Naive thymus-derived CD4-positive, alpha-beta T cell (primary cell): ENCODE measurements around the gene CCDC63. TPM values are rescaled to one million over a fixed set of nuclear protein-coding genes. Genes with fewer than 3 reads are reported as not detected.

Source experiments
- ATAC-seq: fragments of 150-1000 bp; cut with Tn5 transposase; 2 replicates; pipeline ENCODE4 v1.10.0; 2021; ENCODE audit warnings: mild to moderate bottlenecking, moderate library complexity
- CTCF ChIA-PET: fragments of 350-600 bp; sonication (Branson Sonifier 250); formaldehyde crosslinking; loops from one replicate; lab custom pipeline; 2021; ENCODE audit warnings: antibody characterized with exemption; lab: Charles Lee
- POLR2A ChIA-PET: fragments of 350-600 bp; sonication (Branson Sonifier 250); formaldehyde crosslinking; loops from one replicate; lab custom pipeline; 2021; ENCODE audit warnings: antibody characterized with exemption, inconsistent platforms; lab: Charles Lee
- DNase-seq, 9 donors: peaks; one replicate each; pipeline versions ENCODE4 v3.0.0 to v3.0.0-alpha.2; 2020 to 2022; ENCODE audit warnings: mixed read lengths in 1 of 9
- H3K27ac ChIP-seq: one replicate; pipeline ENCODE4 v1.7.0; 2013; ENCODE audit warnings: mild to moderate bottlenecking, low read depth, low read length, moderate library complexity
- H3K27me3 ChIP-seq, 2 donors: one replicate each; pipeline ENCODE4 v1.7.0; 2013; ENCODE audit warnings: low read length in 2 of 2, mild to moderate bottlenecking in 2 of 2, moderate library complexity in 2 of 2; ENCODE audit not compliant: control insufficient read depth in 2 of 2, insufficient read depth in 2 of 2
- H3K36me3 ChIP-seq, 3 experiments: 1 replicate in 2 of 3; 2 replicates in 1 of 3; pipeline ENCODE4 v1.7.0; 2013; ENCODE audit warnings: low read length in 3 of 3, mild to moderate bottlenecking in 3 of 3, moderate library complexity in 1 of 3; ENCODE audit not compliant: insufficient read depth in 3 of 3, control insufficient read depth in 2 of 3
- H3K4me1 ChIP-seq, 2 donors: one replicate each; pipeline ENCODE4 v1.7.0; 2013; ENCODE audit warnings: low read length in 2 of 2, mild to moderate bottlenecking in 2 of 2, moderate library complexity in 1 of 2; ENCODE audit not compliant: control insufficient read depth in 2 of 2, insufficient read depth in 2 of 2
- H3K4me3 ChIP-seq: 2 replicates; pipeline ENCODE4 v1.7.0; 2013; ENCODE audit warnings: mild to moderate bottlenecking, low read length
- H3K9me3 ChIP-seq, 3 experiments: 1 replicate in 2 of 3; 2 replicates in 1 of 3; pipeline ENCODE4 v1.7.0; 2013; ENCODE audit warnings: low read length in 3 of 3; ENCODE audit not compliant: control insufficient read depth in 2 of 3
- H3K27ac Mint-ChIP-seq, 9 donors: one replicate each; pipeline ENCODE4 v1.8.0; 2020 to 2022; ENCODE audit warnings: mixed read lengths in 9 of 9, mild to moderate bottlenecking in 8 of 9, moderate library complexity in 5 of 9, inconsistent platforms in 2 of 9
- H3K27me3 Mint-ChIP-seq, 5 donors: one replicate each; pipeline ENCODE4 v1.8.0; 2021 to 2022; ENCODE audit warnings: mixed read lengths in 5 of 5, mild to moderate bottlenecking in 1 of 5
- H3K36me3 Mint-ChIP-seq, 5 donors: one replicate each; pipeline ENCODE4 v1.8.0; 2020 to 2022; ENCODE audit warnings: mixed read lengths in 5 of 5, mild to moderate bottlenecking in 3 of 5, inconsistent platforms in 1 of 5
- H3K4me1 Mint-ChIP-seq, 7 donors: one replicate each; pipeline ENCODE4 v1.8.0; 2020 to 2022; ENCODE audit warnings: mixed read lengths in 7 of 7, mild to moderate bottlenecking in 3 of 7, inconsistent platforms in 1 of 7
- H3K4me3 Mint-ChIP-seq, 10 donors: one replicate each; pipeline ENCODE4 v1.8.0; 2020 to 2022; ENCODE audit warnings: mild to moderate bottlenecking in 10 of 10, mixed read lengths in 10 of 10, moderate library complexity in 6 of 10, inconsistent platforms in 2 of 10
- H3K9me3 Mint-ChIP-seq, 11 donors: one replicate each; pipeline ENCODE4 v1.8.0; 2020 to 2022; ENCODE audit warnings: mixed read lengths in 11 of 11, mild to moderate bottlenecking in 4 of 11, inconsistent platforms in 1 of 11, moderate library complexity in 1 of 11
- intact Hi-C, 2 donors: fragments of 100-400 bp; cut with micrococcal nuclease; formaldehyde crosslinking; loops; one replicate each; pipeline ENCODE4 v1.15.1; 2023
- polyA plus RNA-seq, 2 donors: library from polyadenylated mRNA; unstranded; fragments of 300-500 nt; fragmentation: Illumina TruSeq; gene quantifications; one replicate each; pipeline ENCODE4 v1.2.3, GENCODE V29; 2021
- total RNA-seq, 6 experiments: library from RNA in 5 of 6; stranded (reverse) in 5 of 6; gene quantifications; 1 replicate in 5 of 6; 2 replicates in 1 of 6; pipeline ENCODE4 v1.2.3 and lab custom pipeline; 2021 to 2026

Gene CCDC63
- total RNA-seq (not detected), polyA plus RNA-seq (not detected), total RNA-seq (lab: John Stamatoyannopoulos, UW) (not detected)

- H3K9me3 ChIP-seq = no peaks in the 10 kb centered on the region
- H3K36me3 ChIP-seq = no peaks in the 10 kb centered on the region
- H3K4me1 ChIP-seq = no peaks in the 10 kb centered on the region
- DNase-seq (peak in 7 of 9 donors; percentile 9 to 44 (median 19)), ATAC-seq (peak; percentile 68)
- Mint-ChIP-seq H3K27me3 (peaks cover 16 to 67% (median 28%) of the 10 kb centered on the region in 5 donors), H3K27ac (peak within 1 kb of the TSS in 3 of 9 donors; percentile 53 to 84 (median 61)), H3K4me3 (peak within 1 kb of the TSS; percentile 80 to 90 (median 84)), H3K9me3 (peaks cover 0 to 3% (median 0%) of the 10 kb centered on the region in 11 donors), H3K36me3 (no peaks in the 10 kb centered on the region), H3K4me1 (peaks cover 0 to 10% (median 4%) of the 10 kb centered on the region in 7 donors)
- ChIA-PET CTCF (interaction anchor here (0.5 to 1.4 kb wide), 3 partner anchors 101 to 397 kb away, joined by 3 to 7 read pairs (median 4); partner anchors contain the start of gene ARPC3), POLR2A (interaction anchor here (1.3 kb wide), 1 partner anchor 397 kb away, joined by 6 read pairs; no protein-coding TSS in a partner anchor)
- intact Hi-C loops = loop anchor here in 1 of 2 donors (1.0 kb wide), 1 partner anchor 41 kb away; no protein-coding TSS in a partner anchor
- peak within 1 kb of the TSS; percentile 35 for H3K4me3 ChIP-seq
- H3K27ac ChIP-seq = no peak within 1 kb of the TSS
- H3K27me3 ChIP-seq = peaks cover 0 to 3% of the 10 kb centered on the region in 2 donors
These were observed at the start of gene CCDC63 for GRCh38 chr12:110846615-110847566. TSS of gene CCDC63 (plus strand) at chr12:110846987. CDS start at chr12:110852955, 5,968 bp downstream.

DNA sequence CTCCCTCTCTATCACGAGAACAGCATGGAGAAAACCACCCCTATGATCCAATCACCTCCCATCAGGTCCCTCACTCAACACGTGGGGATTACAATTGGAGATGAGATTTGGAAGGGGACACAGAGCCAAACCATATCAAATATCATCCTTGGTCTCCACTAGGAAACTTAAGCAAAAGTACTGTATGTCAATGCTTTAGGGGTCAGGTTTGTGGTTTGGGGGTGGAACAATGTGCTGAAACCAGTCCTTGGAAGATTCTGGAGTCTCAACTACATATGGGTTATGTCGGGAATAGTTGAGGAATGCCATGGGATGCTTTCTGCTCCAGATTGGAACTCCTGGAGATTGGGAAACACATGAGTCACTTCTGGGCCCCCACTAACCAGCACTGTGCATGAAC, 48.3 kb upstream of the CCDC63 start:
- intact Hi-C loops = no loop called here
- CTCF ChIA-PET = no interaction called here
- POLR2A ChIA-PET = interaction anchor here (0.6 kb wide), 1 partner anchor 717 kb away, joined by 4 read pairs; no protein-coding TSS in a partner anchor
- ATAC-seq (no peak), DNase-seq (no peak)
- no peak overlapping the region for H3K4me3 ChIP-seq
- H3K9me3 ChIP-seq = no peaks in the 10 kb centered on the region
- peaks cover 0 to 7% of the 10 kb centered on the region in 2 donors for H3K4me1 ChIP-seq
- Mint-ChIP-seq H3K9me3 (peaks cover 0 to 30% (median 13%) of the 10 kb centered on the region in 11 donors), H3K36me3 (peaks cover 0 to 13% (median 3%) of the 10 kb centered on the region in 5 donors), H3K27ac (peak overlapping the region in 1 of 9 donors; percentile 0), H3K4me3 (no peak overlapping the region), H3K4me1 (peaks cover 5 to 14% (median 12%) of the 10 kb centered on the region in 7 donors), H3K27me3 (no peaks in the 10 kb centered on the region)
- H3K36me3 ChIP-seq = no peaks in the 10 kb centered on the region
- no peaks in the 10 kb centered on the region for H3K27me3 ChIP-seq
- H3K27ac ChIP-seq = no peak overlapping the region

GRCh38 chr12:110802489-110802888, 44.3 kb upstream of the CCDC63 start:
- Mint-ChIP-seq H3K36me3 (peaks cover 3 to 16% (median 4%) of the 10 kb centered on the region in 5 donors), H3K27ac (peak overlapping the region in 1 of 9 donors; percentile 2), H3K27me3 (no peaks in the 10 kb centered on the region), H3K9me3 (peaks cover 3 to 39% (median 19%) of the 10 kb centered on the region in 11 donors), H3K4me1 (peaks cover 6 to 16% (median 15%) of the 10 kb centered on the region in 7 donors), H3K4me3 (peak overlapping the region in 1 of 10 donors; percentile 2)
- no peaks in the 10 kb centered on the region for H3K36me3 ChIP-seq
- ATAC-seq (no peak), DNase-seq (no peak)
- no peak overlapping the region for H3K27ac ChIP-seq
- H3K27me3 ChIP-seq = no peaks in the 10 kb centered on the region
- H3K4me3 ChIP-seq = no peak overlapping the region
- peaks cover 0 to 8% of the 10 kb centered on the region in 2 donors for H3K4me1 ChIP-seq
- H3K9me3 ChIP-seq = peaks cover 0 to 7% (median 6%) of the 10 kb centered on the region in 3 experiments
- ChIA-PET POLR2A (interaction anchor here (0.7 to 1.2 kb wide), 2 partner anchors 12 to 120 kb away, joined by 3 to 5 read pairs; no protein-coding TSS in a partner anchor), CTCF (no interaction called here)
- intact Hi-C loops = no loop called here

GRCh38 chr12:110804406-110804805, 42.4 kb upstream of the CCDC63 start:
- H3K4me3 Mint-ChIP-seq = peak overlapping the region in 1 of 10 donors; percentile 45
- intact Hi-C loops = no loop called here
- ATAC-seq (no peak), DNase-seq (no peak)
- H3K27ac ChIP-seq = no peak overlapping the region
- no peaks in the 10 kb centered on the region for H3K36me3 ChIP-seq
- H3K27me3 ChIP-seq = no peaks in the 10 kb centered on the region
- peaks cover 0 to 7% (median 6%) of the 10 kb centered on the region in 3 experiments for H3K9me3 ChIP-seq
- H3K27me3 Mint-ChIP-seq = no peaks in the 10 kb centered on the region
- peaks cover 0 to 16% (median 15%) of the 10 kb centered on the region in 7 donors for H3K4me1 Mint-ChIP-seq
- ChIA-PET POLR2A (interaction anchor here (1.0 kb wide), 1 partner anchor 19 kb away, joined by 3 read pairs; no protein-coding TSS in a partner anchor), CTCF (interaction anchor here (0.6 kb wide), 1 partner anchor 958 kb away, joined by 3 read pairs; no protein-coding TSS in a partner anchor)
- H3K4me3 ChIP-seq = no peak overlapping the region
- H3K36me3 Mint-ChIP-seq = peaks cover 3 to 12% (median 4%) of the 10 kb centered on the region in 5 donors
- peaks cover 0 to 8% of the 10 kb centered on the region in 2 donors for H3K4me1 ChIP-seq
- H3K9me3 Mint-ChIP-seq = peaks cover 3 to 38% (median 15%) of the 10 kb centered on the region in 11 donors
- no peak overlapping the region for H3K27ac Mint-ChIP-seq

DNA sequence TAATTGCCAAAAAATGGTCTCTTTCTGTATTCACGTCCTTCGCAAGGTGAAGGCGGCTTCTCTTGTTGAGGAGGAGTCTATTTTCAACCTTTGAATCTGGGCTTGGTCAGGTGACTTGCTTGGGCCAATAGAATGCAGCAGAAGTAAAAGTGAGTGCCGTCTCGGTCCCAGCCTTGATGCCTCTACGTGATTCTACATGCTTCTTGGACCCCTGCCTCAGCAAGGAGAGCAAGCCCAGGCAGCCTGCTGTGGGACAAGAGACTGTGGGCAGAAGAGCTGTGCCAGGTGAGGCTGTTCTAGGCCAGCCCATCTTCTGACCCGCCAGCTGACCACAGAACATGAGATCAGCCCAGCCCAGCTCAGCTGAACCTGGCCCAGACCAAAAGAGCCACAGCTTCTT, 39.1 kb upstream of the CCDC63 start:
- no peaks in the 10 kb centered on the region for H3K27me3 ChIP-seq
- DNase-seq (no peak), ATAC-seq (no peak)
- Mint-ChIP-seq H3K36me3 (peaks cover 0 to 4% (median 3%) of the 10 kb centered on the region in 5 donors), H3K4me1 (peaks cover 4 to 12% (median 10%) of the 10 kb centered on the region in 7 donors), H3K27me3 (peaks cover 0 to 6% (median 0%) of the 10 kb centered on the region in 5 donors), H3K4me3 (no peak overlapping the region), H3K27ac (no peak overlapping the region), H3K9me3 (peaks cover 0 to 18% (median 6%) of the 10 kb centered on the region in 11 donors)
- intact Hi-C loops = no loop called here
- CTCF ChIA-PET = no interaction called here
- H3K9me3 ChIP-seq = peaks cover 0 to 7% (median 6%) of the 10 kb centered on the region in 3 experiments
- no peaks in the 10 kb centered on the region for H3K36me3 ChIP-seq
- no peak overlapping the region for H3K4me3 ChIP-seq
- POLR2A ChIA-PET = no interaction called here
- H3K4me1 ChIP-seq = peaks cover 0 to 8% of the 10 kb centered on the region in 2 donors
- H3K27ac ChIP-seq = no peak overlapping the region

DNA sequence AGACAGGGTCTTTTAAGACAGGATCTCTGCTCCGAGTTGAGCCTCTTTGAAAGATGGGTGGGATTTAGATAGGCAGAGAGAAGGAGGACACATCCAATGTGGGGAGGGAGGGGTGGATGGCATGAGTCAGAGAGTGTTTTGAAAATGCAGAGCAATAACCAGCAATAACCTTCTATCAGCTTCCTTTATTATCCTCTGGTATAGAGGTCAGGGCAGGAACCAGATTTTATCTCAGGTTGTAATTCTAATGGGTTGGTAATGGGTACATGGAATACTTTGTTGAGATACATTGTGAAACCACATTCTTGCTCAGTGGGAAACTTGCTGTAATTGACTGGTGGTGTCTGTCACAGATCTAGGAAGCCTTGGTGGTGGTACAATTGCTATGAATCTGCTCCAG, 37.6 kb upstream of the CCDC63 start:
- ATAC-seq (no peak), DNase-seq (no peak)
- H3K4me3 Mint-ChIP-seq = no peak overlapping the region
- peaks cover 0 to 3% (median 0%) of the 10 kb centered on the region in 5 donors for H3K36me3 Mint-ChIP-seq
- peaks cover 0 to 15% (median 0%) of the 10 kb centered on the region in 5 donors for H3K27me3 Mint-ChIP-seq
- no peak overlapping the region for H3K27ac ChIP-seq
- H3K4me1 Mint-ChIP-seq = peaks cover 0 to 4% (median 0%) of the 10 kb centered on the region in 7 donors
- H3K4me3 ChIP-seq = no peak overlapping the region
- intact Hi-C loops = no loop called here
- H3K27ac Mint-ChIP-seq = no peak overlapping the region
- H3K4me1 ChIP-seq = no peaks in the 10 kb centered on the region
- no peaks in the 10 kb centered on the region for H3K27me3 ChIP-seq
- peaks cover 0 to 6% (median 3%) of the 10 kb centered on the region in 11 donors for H3K9me3 Mint-ChIP-seq
- no peaks in the 10 kb centered on the region for H3K36me3 ChIP-seq
- ChIA-PET POLR2A (no interaction called here), CTCF (no interaction called here)
- peaks cover 0 to 5% (median 4%) of the 10 kb centered on the region in 3 experiments for H3K9me3 ChIP-seq
